GM08714 (cell line): ENCODE results near the gene PRICKLE1.

Source experiments
- H3K4me3 ChIP-seq: fragments of 200-500 bp; sonication (Bioruptor generic); 2 replicates; pipeline ENCODE4 v1.5.1; 2014; ENCODE audit warnings: mild to moderate bottlenecking, low read length, inconsistent platforms
- ZNF274 ChIP-seq: IDR thresholded peaks from 2 replicates; pipeline ENCODE4 v1.6.1; 2012; ENCODE audit warnings: mild to moderate bottlenecking, low read depth, low read length

Gene PRICKLE1

DNA sequence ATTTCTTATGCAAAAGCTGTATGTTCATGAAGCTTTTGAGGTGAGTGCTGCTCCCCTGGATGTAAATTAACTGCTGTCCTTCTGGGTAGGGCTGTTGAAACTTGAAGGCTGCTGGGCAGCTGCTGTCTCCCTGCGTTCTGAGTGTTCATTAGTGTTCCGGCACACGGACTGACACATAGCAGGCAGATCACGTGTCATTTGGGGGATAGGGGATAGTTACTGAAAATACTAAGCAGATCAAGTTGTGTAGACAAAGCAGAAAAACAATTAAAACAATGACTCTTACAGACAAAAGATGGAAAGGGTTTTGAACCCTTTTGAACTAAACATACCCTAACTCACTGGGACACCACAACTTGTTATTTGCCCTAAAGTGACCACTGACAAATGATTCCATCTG is 82.5 kb downstream of the PRICKLE1 start:
- TF ChIP-seq ZNF274: no peak
- H3K4me3 ChIP-seq: no peak overlapping the region

DNA sequence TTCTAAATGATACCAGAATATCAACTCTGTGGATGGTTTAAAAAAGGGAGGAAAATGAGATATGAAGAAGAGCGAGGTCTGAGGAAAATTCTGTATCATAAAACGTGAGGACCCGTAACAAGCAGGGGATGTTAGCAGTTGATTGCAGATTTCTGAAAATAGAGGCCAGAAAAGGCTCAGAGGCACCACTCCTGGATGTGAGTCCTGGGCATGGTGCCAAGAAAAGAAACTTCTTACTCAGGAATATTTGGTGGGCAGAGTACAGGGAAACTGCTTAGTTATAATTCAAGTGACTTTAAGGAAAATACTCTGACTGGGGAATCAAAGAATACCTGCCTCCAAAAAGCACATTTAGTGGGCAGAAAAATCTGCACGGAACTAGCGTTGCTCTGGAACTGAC is 85.5 kb downstream of the PRICKLE1 start:
- no peak overlapping the region for H3K4me3 ChIP-seq
- TF ChIP-seq ZNF274: no peak

GRCh38 chr12:42502682-42503081 is 86.9 kb downstream of the PRICKLE1 start:
- no peak for TF ChIP-seq ZNF274

GRCh38 chr12:42498549-42499247 is 90.8 kb downstream of the PRICKLE1 start:
- H3K4me3 ChIP-seq: no peak overlapping the region
- TF ChIP-seq ZNF274: no peak

More at GRCh38 chr12:42502682-42503081, 86.9 kb downstream of the PRICKLE1 start:
- no peak overlapping the region for H3K4me3 ChIP-seq

DNA sequence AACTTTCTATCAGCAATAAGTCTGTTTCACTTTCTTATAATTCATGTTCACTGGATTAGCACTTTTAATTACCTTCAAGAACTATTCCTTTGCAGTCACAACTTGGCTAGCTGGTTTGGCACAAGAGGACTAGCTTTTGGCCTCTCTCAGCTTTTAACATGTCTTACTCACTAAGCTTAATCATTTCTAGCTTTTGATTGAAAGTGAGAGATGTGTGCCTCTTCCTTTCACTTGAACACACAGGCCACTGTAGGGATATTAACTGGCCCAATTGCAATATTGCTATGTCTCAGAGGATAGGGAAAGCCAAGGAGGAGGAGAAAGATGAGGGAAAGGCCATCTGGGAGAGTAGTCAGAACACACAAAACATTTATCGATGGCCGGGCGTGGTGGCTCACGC is 92.7 kb downstream of the PRICKLE1 start:
- TF ChIP-seq ZNF274: no peak
- H3K4me3 ChIP-seq: no peak overlapping the region

DNA sequence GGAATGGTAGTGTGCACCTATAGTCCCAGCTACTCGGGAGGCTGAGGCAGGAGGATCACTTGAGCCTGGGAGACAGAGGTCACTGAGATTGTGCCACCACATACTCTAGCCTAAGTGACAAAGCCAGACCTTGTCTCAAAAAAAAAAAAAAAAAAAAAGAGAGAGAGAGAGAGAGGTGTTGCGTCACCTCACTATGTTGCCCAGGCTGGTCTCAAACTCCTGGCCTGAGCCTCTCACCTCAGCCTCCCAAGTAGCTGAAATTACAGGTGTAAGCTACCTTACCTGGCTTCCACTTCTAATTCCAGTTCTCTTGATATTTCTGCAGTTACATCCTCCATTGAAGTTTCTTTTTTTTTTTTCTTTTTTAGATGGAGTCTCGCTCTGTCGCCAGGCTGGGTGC is 94.3 kb downstream of the PRICKLE1 start:
- no peak overlapping the region for H3K4me3 ChIP-seq
- TF ChIP-seq ZNF274: no peak

DNA sequence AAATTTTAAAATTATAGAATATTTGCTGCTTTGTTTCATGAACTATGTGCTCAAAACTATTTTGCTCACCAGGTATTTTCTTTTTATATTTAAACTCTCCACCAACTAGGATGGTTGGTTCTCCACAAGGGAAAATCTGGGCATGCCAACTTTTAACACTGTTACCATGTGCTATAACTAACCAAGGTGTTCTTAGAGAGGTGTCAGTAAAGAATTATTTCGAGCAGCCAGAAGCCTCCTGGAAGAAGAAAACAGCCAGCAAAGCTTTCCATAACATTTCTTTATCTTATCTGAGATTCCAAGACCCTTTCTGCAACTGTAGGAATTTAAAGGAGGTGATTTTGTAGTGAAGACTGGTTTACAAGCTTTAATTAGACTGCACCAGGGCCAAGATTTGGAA is 97.3 kb downstream of the PRICKLE1 start:
- H3K4me3 ChIP-seq: no peak overlapping the region
- no peak for TF ChIP-seq ZNF274

DNA sequence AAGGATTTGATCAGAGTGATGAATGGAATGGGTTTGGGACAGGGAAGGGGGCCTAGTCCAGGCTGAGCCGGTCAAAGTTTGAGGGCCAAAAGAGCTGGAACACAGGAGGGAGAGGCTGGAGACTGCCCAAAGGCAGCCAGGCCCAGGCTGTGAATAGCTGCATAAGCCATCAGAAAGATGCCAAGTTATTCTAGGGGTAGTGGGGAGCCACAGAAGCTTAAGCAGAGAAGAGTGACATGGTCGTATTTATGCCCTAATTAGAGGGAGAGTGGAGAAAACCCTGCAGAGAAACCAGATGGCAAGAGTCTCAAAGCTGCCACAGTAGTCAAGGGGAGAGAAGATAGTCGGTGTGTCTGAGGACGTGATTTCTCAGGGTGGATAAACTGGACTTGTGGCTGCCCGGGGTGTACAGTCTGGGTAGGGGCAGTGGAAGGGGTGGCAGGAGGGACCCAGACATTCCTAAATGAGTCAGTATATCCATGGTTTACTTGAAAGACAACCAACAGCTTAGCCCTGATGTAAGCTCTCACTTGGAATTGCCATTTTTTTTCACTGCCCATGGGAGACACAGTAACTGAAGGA is 99.2 kb downstream of the PRICKLE1 start:
- no peak for TF ChIP-seq ZNF274
- no peak overlapping the region for H3K4me3 ChIP-seq

- no peak overlapping the region for H3K4me3 ChIP-seq
- no peak for TF ChIP-seq ZNF274
Observed at GRCh38 chr12:42486407-42486806, 103.1 kb downstream of the PRICKLE1 start.

DNA sequence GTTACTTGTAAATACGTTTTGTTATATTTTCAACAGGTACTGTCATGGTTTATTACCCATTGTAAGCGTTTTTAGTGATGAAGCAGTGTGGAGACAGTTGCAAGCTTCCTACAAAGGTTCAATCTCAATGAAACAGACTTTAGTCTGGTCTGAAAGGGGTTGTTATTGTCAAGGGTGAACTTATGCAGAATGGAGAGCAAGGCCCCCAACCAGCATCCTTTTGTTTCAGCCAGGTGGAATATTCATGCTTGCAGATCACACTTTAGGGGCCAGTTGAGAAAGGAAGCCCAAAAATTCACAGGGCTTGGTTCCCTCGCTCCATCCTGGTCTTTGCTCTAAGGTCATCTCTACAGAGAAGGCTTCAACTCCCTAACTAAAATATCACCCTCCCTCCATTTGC is 103.7 kb downstream of the PRICKLE1 start:
- H3K4me3 ChIP-seq: no peak overlapping the region
- no peak for TF ChIP-seq ZNF274

GRCh38 chr12:42484996-42485395 is 104.5 kb downstream of the PRICKLE1 start:
- H3K4me3 ChIP-seq: no peak overlapping the region
- TF ChIP-seq ZNF274: no peak

- TF ChIP-seq ZNF274: no peak
Observed at GRCh38 chr12:42483521-42483790, 106.1 kb downstream of the PRICKLE1 start.

GRCh38 chr12:42482748-42483520 is 106.6 kb downstream of the PRICKLE1 start:
- TF ChIP-seq ZNF274: no peak

More at GRCh38 chr12:42483521-42483790, 106.1 kb downstream of the PRICKLE1 start:
- H3K4me3 ChIP-seq: peak overlapping the region; percentile 75

GRCh38 chr12:42482041-42482747 is 107.4 kb downstream of the PRICKLE1 start:
- TF ChIP-seq ZNF274: no peak

More at GRCh38 chr12:42482748-42483520, 106.6 kb downstream of the PRICKLE1 start:
- peak overlapping the region; percentile 75 for H3K4me3 ChIP-seq

More at GRCh38 chr12:42482041-42482747, 107.4 kb downstream of the PRICKLE1 start:
- H3K4me3 ChIP-seq: peak overlapping the region; percentile 75; the same call in 1 of the 2 replicates
